ENCODE results near the gene ARHGAP21.

- TF ChIP-seq, protein P1, sequence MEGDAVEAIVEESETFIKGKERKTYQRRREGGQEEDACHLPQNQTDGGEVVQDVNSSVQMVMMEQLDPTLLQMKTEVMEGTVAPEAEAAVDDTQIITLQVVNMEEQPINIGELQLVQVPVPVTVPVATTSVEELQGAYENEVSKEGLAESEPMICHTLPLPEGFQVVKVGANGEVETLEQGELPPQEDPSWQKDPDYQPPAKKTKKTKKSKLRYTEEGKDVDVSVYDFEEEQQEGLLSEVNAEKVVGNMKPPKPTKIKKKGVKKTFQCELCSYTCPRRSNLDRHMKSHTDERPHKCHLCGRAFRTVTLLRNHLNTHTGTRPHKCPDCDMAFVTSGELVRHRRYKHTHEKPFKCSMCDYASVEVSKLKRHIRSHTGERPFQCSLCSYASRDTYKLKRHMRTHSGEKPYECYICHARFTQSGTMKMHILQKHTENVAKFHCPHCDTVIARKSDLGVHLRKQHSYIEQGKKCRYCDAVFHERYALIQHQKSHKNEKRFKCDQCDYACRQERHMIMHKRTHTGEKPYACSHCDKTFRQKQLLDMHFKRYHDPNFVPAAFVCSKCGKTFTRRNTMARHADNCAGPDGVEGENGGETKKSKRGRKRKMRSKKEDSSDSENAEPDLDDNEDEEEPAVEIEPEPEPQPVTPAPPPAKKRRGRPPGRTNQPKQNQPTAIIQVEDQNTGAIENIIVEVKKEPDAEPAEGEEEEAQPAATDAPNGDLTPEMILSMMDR (optimal IDR thresholded peaks at IDR 0.05 in 1 of 3, IDR thresholded peaks at IDR 0.05 in 1 of 3, conservative IDR thresholded peaks at IDR 0.05 in 1 of 3; ENCODE audit: extremely low read depth in 1 of 3, insufficient read depth in 2 of 3, low read length in 3 of 3) = no peak
- no peak for TF ChIP-seq EZH2 (IDR thresholded peaks at IDR 0.05; ENCODE audit: low read length)
These were observed 149.5 kb downstream of the ARHGAP21 start for GRCh38 chr10:24574161-24574560.
